ENCODE data around the gene KRT25. TPM values are rescaled to one million over a fixed set of nuclear protein-coding genes. Genes with fewer than 3 reads are reported as not detected.
A peak's percentile ranks its signal among the peaks of the same experiment; 100 is the strongest.

Gene KRT25
- total and polyA plus RNA-seq, 2 of the 13 experiments (the other 11 are each of a cell fraction or from before 2014, with no cell fraction given) = not detected

GRCh38 chr17:40791787-40792436 is 36.8 kb upstream of the KRT25 start:
- Histone ChIP-seq H3K36me3 (replicated peaks in 1 of 2; ENCODE audit: control insufficient read depth in 1 of 2, insufficient read depth in 2 of 2, low read length in 2 of 2) (no peaks in the 10 kb centered on the region), H3K9ac (ENCODE audit: insufficient read depth, low read depth, low read length) (no peak overlapping the region), H3K4me3 (replicated peaks in 1 of 3; ENCODE audit: insufficient read depth in 1 of 3, low read depth in 2 of 3, low read length in 3 of 3) (no peak overlapping the region), H3K27ac (ENCODE audit: extremely low read length, insufficient read depth, low read length) (no peak overlapping the region), H3K4me1 (ENCODE audit: insufficient read depth, low read length) (no peaks in the 10 kb centered on the region), H4K20me1 (ENCODE audit: insufficient read depth, low read length) (no peaks in the 10 kb centered on the region), H3K27me3 (ENCODE audit: control insufficient read depth in 1 of 2, insufficient read depth in 2 of 2, low read length in 2 of 2) (peaks cover 0 to 39% of the 10 kb centered on the region in 2 experiments; a peak in 3 of 5 replicates), H2AFZ (ENCODE audit: low read length) (no peak overlapping the region), H3K4me2 (ENCODE audit: low read depth, low read length) (no peak overlapping the region), H3K79me2 (ENCODE audit: insufficient read depth, low read length) (no peaks in the 10 kb centered on the region), H3K9me3 (ENCODE audit: low read length) (no peaks in the 10 kb centered on the region)
- POLR2A ChIA-PET = no interaction called here
- in situ Hi-C loops (cut with HindIII; ENCODE audit: extremely low pct_ligation_motif_present, low pct_unique_long_range_greater_than_20kb) (loop anchor here (5.0 kb wide), 1 partner anchor 175 kb away; no protein-coding TSS in a partner anchor), intact Hi-C loops (cut with micrococcal nuclease; ENCODE audit: unreplicated experiment) (loop anchor here (1.0 kb wide), 2 partner anchors 172 to 177 kb away; no protein-coding TSS in a partner anchor)
- WGBS (ENCODE audit: low lambda C conversion rate) = 17% methylated on average over 6 of the region's 6 CpGs
- peak; percentile 45 for DNase-seq (ENCODE audit: low spot score)
- no TSS peak for BruUV-seq (replicated peaks)
- peak; percentile 69 for FAIRE-seq
- CTCF ChIA-PET (ENCODE audit: low intra/inter-chr PET ratio, low total read pairs) = interaction anchor here (2.0 to 3.5 kb wide), 2 partner anchors 173 to 176 kb away, joined by 37 to 44 read pairs; no protein-coding TSS in a partner anchor
- ATAC-seq = no peak; the same call in 2 of the 3 replicates
- no peak for TF ChIP-seq HDAC2 (CRISPR knock-in tag; IDR thresholded peaks at IDR 0.05)
- no peak for TF ChIP-seq ZNF44 (CRISPR knock-in tag; IDR thresholded peaks at IDR 0.05)
- TF ChIP-seq GATAD2A (CRISPR knock-in tag; IDR thresholded peaks at IDR 0.05) = peak; percentile 31; the same call in 1 of the 2 replicates
- TF ChIP-seq PLSCR1 (CRISPR knock-in tag; IDR thresholded peaks at IDR 0.05; ENCODE audit: borderline replicate concordance) = no peak
- TF ChIP-seq STAG1 (CRISPR knock-in tag; IDR thresholded peaks at IDR 0.05) = peak; percentile 63
- no peak for TF ChIP-seq ELF4 (CRISPR knock-in tag; IDR thresholded peaks at IDR 0.05; ENCODE audit: borderline replicate concordance)
- no peak for TF ChIP-seq YEATS4 (CRISPR knock-in tag; IDR thresholded peaks at IDR 0.05; ENCODE audit: borderline replicate concordance)
- TF ChIP-seq SAP130 (CRISPR knock-in tag; IDR thresholded peaks at IDR 0.05; ENCODE audit: low read depth) = peak; percentile 26; the same call in 1 of the 2 replicates
- TF ChIP-seq ISX (CRISPR knock-in tag; conservative IDR thresholded peaks at IDR 0.05) = no peak
- TF ChIP-seq SMC3 (IDR thresholded peaks at IDR 0.05; ENCODE audit: low read length) = peak; percentile 97
- peak; percentile 52 for TF ChIP-seq TEAD3 (CRISPR knock-in tag; optimal IDR thresholded peaks at IDR 0.05; ENCODE audit: borderline replicate concordance)
- TF ChIP-seq REXO4 (CRISPR knock-in tag; IDR thresholded peaks at IDR 0.05; ENCODE audit: borderline replicate concordance) = no peak
- TF ChIP-seq ZNF124 (CRISPR knock-in tag; IDR thresholded peaks at IDR 0.05) = no peak
- no peak for TF ChIP-seq KAT7 (CRISPR knock-in tag; IDR thresholded peaks at IDR 0.05; ENCODE audit: borderline replicate concordance)
- TF ChIP-seq JUNB (CRISPR knock-in tag; IDR thresholded peaks at IDR 0.05; ENCODE audit: borderline replicate concordance) = no peak
- TF ChIP-seq CTCF (CRISPR knock-in tag; IDR thresholded peaks at IDR 0.05) = peak; percentile 72
- TF ChIP-seq RFX3 (CRISPR knock-in tag; IDR thresholded peaks at IDR 0.05) = no peak
- no peak for TF ChIP-seq SRY (CRISPR knock-in tag; IDR thresholded peaks at IDR 0.05)
- no peak for TF ChIP-seq ZNF253 (CRISPR knock-in tag; IDR thresholded peaks at IDR 0.05; ENCODE audit: borderline replicate concordance)
- no peak for TF ChIP-seq KDM1A (CRISPR knock-in tag; IDR thresholded peaks at IDR 0.05)
- peak; percentile 99 for TF ChIP-seq ZSCAN29 (CRISPR knock-in tag; conservative IDR thresholded peaks at IDR 0.05)
- TF ChIP-seq BCLAF1 (IDR thresholded peaks at IDR 0.05) = no peak

Measured in HepG2 (cell line).